EL (cell line): ENCODE data around the gene ECI1.
"Not testable (repeated sequence)": the region's sequence is repeated elsewhere in the genome, so short reads cannot be mapped to it uniquely, and the experiment has no call there.

Experiments used
- DNase-seq: peaks from one replicate; pipeline ENCODE4 v3.0.0-alpha.2; 2016

ECI1 gene

DNA sequence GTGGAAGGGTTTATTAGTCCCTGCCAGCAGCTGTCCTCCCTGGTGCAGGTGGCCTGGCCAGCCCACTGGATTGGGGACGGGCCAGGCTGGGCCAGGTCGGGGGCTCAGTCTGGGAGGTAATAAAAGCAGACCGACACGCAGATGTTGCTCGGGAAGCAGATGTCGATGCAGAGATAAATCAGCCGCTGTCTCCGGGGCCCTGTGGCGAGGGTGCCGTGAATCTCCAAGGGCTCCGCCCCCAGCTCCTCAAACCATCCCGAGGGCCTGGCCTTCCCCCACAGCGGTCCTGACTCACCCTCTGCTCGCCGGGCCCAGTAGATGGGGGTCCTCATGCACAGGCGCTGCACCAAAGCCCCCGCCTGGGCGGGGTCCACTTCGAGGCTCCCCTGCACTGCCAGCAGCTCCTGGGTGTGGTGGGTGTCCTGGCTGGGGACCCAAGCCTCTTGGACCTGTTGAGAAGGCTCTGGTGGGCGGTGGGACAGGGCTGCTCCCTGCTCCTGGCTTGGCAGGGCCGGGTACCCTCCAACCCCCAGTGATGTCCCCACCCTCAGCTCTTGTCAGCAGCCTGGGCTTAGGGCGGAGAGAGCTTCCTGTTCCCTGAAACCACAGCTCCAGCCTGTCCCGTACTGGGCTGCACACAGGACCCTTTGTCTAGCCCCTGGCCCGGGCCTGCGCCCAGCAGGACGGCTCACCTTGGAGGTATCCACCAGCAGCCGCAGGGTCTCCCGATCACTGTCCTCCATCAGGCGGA lies 42.0 kb downstream of the ECI1 start:
- DNase-seq, result no peak

DNA sequence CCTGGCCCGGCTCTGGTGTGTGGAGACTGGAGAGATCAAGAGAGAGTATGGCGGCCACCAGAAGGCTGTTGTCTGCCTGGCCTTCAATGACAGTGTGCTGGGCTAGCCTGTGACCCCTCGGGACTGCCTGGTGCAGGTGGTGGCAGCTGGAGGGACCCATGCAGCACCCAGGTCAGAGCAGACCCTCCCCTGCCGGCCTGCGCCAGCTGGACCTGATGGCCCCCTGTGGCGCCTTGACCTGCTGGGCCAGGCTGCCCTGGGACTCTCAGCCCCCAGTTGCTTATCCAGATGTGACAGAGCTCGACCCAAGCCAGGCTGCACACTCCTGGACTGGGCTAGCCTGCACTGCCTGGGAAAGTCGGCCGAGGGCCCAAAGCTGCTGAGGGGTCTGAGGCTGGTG lies 42.6 kb downstream of the ECI1 start:
- no peak for DNase-seq

DNA sequence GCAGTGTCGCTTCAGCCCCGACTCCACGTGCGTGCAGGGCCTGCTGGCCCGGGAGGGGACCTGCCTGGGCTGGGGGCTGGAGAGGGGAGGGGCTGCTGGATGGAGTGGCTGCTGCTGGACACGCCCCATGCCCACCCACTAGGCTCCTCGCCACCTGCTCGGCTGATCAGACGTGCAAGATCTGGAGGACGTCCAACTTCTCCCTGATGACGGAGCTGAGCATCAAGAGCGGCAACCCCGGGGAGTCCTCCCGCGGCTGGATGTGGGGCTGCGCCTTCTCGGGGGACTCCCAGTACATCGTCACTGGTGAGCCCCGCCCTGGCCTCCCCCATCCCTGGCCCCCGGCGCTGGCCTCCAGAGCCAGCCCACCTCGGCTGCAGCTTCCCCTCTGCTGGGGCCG lies 43.1 kb downstream of the ECI1 start:
- no peak for DNase-seq

- DNase-seq, result no peak
Observed at GRCh38 chr16:2207872-2208271, 43.5 kb downstream of the ECI1 start.

GRCh38 chr16:2206780-2207433 lies 44.5 kb downstream of the ECI1 start:
- DNase-seq, result no peak

DNA sequence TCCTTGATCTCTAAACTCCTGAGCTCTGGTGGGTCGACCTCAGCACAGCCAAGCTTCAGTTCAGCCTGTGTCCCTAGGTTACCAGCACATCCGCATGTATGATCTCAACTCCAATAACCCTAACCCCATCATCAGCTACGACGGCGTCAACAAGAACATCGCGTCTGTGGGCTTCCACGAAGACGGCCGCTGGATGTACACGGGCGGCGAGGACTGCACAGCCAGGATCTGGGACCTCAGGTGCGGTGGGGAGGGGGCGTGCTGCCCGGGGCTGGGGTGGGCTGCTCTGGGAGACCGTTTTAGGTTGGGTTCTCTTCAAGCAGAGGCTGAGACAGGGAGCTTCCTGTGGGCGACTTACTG lies 45.0 kb downstream of the ECI1 start:
- no peak for DNase-seq

DNA sequence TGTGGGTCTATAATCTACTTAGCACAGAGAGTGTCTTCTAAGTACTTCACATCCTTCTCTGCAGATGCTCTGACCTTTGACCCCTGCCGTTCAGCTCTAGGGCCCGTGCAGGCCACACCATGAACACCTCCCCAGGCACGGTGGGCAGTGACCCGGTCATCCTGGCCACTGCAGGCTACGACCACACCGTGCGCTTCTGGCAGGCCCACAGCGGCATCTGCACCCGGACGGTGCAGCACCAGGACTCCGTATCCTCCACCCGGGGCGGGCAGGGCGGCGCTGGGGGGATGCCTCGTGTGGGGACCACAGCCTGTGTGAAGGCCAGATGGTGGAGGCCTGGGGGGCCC lies 45.4 kb downstream of the ECI1 start:
- DNase-seq, result no peak

DNA sequence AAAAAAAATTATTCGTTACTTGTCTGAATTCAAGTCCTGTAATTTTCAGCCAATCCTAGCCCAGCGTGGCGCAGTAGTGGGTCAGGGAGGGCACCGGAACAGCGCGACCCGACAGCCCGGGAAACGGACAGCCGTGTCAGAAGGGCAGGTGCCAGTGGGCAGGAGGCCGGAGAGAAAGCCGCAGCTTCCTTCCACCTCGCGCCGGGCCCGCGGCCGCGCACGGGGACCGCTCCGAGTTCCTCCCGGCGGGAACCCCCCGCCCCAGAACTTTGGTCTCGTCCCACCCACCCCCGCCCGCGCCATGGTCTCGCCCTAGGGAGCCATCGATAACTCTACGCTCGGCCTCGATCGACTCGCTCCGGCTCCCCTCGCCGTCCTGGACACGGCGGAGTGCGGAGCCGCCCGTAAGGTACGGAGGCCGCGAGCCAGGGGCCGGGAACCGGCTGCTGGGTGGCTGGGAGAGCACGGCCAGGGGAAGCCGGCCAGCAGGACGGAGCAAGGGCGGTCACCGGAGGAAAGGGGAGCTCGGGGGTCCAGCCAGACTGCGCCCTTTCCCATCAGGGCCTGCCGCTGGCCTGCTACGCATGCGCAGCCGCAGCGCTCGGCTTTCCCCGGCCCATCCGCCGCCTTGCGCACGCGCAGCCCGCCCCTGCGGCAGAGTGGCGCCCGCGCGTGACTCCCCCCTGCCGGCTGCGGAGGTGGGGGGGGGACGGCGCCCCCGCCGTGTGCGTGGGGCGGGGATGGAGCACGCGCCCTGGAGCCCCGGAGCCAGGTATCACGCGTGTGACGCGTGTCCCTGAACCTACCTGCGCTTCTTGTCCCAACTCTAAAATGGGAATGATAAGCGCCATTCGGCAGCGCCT lies 46.1 kb downstream of the ECI1 start, which contains the start of gene MLST8:
TSS of gene MLST8 (plus strand) at position 351 of the 863 bp plus-strand sequence. CDS start 632 bp downstream, outside the sequence.
- peak; percentile 80 for DNase-seq

DNA sequence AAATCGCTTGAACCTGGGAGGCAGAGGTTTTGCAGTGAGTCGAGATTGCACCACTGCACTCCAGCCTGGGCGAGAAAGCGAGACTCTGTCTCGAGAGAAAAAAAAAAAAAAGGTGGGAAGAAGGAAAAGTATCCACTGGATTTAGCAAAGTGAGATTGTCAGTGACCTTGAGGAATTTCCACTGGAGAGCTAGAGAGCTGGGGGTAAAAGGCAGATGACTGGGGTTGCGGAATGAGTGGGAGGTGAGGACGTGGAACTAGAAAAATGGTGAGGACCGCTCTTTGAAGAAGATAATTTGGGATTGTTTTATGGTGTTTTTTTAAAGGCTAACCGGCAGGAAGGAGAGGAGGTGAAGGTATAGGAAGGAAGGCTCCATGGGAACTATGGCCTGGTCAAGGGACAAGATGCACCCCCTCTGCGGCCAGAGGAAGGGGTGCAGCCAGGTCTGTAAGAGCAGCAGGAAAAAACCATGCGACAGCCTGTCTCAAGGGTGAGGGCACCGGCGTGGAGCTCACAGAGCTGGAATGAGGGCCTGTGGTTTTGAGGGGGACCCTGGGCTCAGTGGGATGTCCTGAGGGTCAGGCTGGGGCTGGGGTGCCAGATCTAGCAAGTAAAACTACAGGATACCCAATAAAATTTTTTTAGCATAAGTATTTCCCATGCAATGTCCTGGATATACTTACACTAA lies 46.8 kb downstream of the ECI1 start:
- no peak for DNase-seq

GRCh38 chr16:2203119-2203688 lies 48.2 kb downstream of the ECI1 start:
- not testable (repeated sequence) for DNase-seq

- DNase-seq, result no peak
Observed at GRCh38 chr16:2200313-2200712, 51.1 kb downstream of the ECI1 start.

- no peak for DNase-seq
Observed at GRCh38 chr16:2199621-2200139, 51.7 kb downstream of the ECI1 start.

DNA sequence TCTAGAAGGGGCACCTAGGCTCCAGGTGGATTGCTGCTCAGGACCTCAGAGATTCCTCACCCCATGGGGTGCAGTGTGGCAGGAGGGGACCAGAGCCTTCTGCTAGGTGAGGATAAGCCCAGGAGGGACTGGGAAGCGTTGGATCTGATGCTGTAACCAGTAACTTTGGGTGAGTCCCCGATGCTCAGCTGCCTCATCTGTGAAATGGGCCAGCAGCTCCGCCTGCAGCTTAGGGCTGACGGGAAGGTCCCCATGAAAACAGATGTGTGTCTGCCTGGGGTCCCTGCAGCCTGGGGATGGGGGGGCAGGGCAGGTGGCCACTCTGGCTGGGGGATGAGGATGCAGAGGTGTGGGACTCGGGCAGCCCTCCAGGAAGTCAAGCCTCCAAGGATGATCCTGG lies 52.3 kb downstream of the ECI1 start:
- DNase-seq, result no peak

GRCh38 chr16:2198283-2198682 lies 53.1 kb downstream of the ECI1 start:
- DNase-seq, result no peak

GRCh38 chr16:2197765-2198164 lies 53.6 kb downstream of the ECI1 start:
- no peak for DNase-seq

GRCh38 chr16:2196981-2197511 lies 54.3 kb downstream of the ECI1 start:
- DNase-seq, result no peak

GRCh38 chr16:2196162-2196980 lies 55.0 kb downstream of the ECI1 start, which contains the start of gene CASKIN1:
Gene CASKIN1 (minus strand): TSS chr16:2196605. CDS start chr16:2196432, 173 bp downstream.
- no peak for DNase-seq

GRCh38 chr16:2195322-2196161 lies 55.8 kb downstream of the ECI1 start:
- no peak for DNase-seq

GRCh38 chr16:2194852-2195321 lies 56.5 kb downstream of the ECI1 start:
- peak; percentile 44 for DNase-seq
